ENCODE results near the gene MAP3K5.
"Not testable (repeated sequence)": the region's sequence is repeated elsewhere in the genome, so short reads cannot be mapped to it uniquely, and the experiment has no call there.

Gene MAP3K5

GRCh38 chr6:136792410-136793262 lies at the start of gene MAP3K5:
TSS of gene MAP3K5 (minus strand) at chr6:136792477. CDS start at chr6:136792157, 320 bp downstream.
- DNase-seq: no peak

DNA sequence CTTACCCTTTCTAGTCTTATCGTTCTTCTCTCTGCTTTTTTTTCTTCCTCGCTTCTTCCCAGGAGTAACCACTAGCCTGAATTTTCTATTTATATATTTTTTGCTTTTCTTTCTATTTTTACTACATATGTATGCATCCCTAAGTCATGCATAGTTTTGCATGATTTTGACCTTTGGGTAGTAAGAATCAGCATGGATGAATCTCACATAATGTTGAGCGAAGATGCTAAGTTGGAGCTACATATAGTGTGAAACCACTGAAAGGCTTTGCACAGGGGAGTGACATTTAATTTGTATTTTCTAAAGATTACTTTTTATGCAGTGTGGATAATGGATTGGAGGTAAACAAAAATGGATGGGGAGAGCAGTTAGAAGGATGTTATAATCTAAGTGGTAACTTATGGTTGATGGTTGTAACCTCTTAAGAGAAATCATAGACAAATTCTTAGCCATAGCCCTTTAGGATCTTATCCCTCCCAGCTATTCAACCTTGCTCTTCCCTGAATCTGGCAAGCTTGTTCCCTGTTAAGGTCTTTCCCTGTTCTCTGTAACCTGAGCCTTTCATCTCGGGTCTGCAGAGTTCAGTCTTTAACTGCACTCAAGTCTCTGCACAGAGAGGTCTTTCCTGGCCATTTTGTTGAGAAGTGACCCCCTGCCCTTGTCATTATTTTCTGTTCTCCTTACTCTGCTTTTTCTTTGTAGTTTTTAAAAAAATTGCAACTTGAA lies 48.2 kb upstream of the MAP3K5 start:
- no peak for DNase-seq

GRCh38 chr6:136831873-136832562 lies 39.7 kb upstream of the MAP3K5 start:
- no peak for DNase-seq

- DNase-seq: no peak
Observed at GRCh38 chr6:136826216-136826615, 33.9 kb upstream of the MAP3K5 start.

DNA sequence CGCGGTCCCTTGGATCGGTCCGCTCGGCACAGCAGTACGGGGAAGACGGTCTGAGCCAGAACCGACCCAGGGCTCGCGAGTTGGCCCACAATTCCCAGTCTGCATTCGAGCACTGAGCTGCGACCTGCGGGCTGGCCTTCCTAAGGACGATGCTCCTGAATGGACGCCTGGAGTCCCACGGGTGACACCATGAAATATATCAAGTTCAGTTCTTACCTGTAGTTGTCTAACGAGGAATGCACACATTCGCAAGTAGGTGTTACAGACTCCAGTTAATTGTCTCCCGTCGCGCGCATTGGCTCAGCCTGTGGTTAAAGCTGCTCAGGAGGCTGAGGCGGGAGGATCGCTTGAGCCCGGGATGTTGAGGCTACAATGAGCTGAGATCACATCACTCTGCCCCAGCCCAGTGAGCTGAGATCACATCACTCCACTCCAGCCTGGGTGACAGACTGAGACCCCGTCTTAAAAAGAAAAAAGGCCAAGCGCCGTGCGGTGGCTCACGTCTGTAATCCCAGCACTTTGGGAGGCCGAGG lies 30.9 kb upstream of the MAP3K5 start:
- DNase-seq: no peak

DNA sequence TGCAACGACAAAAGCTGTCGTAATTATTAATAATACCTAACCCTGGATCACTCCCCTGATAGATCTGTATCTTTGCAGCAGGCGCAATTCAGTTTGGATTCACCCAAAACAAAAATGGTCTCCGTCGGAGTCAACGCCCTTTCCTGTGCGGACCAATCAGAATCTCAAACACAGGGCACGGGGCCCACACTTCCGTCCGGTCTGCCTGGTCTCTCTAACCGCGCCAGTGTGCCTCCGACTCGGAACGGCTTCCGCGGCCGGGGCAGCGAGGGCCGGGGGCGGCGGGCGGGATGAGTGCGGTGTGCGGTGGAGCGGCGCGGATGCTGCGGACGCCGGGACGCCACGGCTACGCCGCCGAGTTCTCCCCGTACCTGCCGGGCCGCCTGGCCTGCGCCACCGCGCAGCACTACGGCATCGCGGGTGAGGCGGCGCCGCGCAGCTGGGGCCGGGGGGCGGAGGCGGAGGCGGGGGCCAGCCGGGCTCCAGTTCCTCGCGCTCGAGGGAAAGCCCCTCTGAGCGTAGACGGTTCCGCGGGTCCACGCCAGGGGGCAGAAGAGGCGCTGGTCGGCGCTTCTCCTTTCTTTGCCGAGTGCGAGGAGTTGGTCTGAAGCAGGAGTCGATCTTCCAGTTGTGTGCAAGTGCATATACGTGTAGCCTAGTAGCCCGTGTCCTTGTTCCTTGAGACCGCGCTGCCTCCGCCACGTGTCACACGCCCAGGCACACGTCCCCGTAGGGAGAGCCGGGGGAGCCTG lies 30.3 kb upstream of the MAP3K5 start, which contains the start of gene PEX7:
TSS of gene PEX7 (plus strand) at position 217 of the 752 bp plus-strand sequence. CDS start at position 291, 74 bp downstream.
- peak; percentile 40 for DNase-seq

GRCh38 chr6:136822046-136822375 lies 29.7 kb upstream of the MAP3K5 start:
- no peak for DNase-seq

- DNase-seq: no peak
Observed at GRCh38 chr6:136820561-136820960, 28.3 kb upstream of the MAP3K5 start.

DNA sequence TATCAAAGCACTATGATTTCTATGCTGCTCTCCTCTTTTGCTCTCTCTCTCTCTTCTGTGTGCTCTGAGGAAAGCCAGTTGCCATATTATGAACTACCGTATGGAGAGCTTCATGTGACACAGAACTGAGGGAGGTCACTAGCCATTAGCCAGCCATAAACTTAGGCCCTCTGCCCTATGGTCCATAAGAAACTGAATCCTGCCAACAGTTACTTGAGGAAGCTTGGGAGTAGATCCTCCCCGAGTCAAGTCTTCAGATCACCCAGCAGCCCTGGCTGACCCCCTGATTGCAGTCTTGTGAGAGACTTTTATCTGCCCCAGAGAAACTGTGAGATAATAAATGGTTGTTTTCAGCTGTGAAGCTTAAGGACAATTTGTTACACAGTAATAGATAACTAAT lies 24.4 kb upstream of the MAP3K5 start:
- DNase-seq: no peak

DNA sequence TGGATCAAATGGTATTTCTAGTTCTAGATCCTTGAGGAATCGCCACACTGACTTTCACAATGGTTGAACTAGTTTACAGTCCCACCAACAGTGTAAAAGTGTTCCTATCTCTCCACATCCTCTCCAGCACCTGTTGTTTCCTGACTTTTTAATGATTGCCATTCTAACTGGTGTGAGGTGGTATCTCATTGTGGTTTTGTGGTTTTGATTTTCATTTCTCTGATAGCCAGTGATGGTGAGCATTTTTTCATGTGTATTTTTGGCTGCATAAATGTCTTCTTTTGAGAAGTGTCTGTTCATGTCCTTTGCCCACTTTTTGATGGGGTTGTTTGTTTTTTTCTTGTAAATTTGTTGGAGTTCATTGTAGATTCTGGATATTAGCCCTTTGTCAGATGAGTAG lies 23.3 kb upstream of the MAP3K5 start:
- DNase-seq: not testable (repeated sequence)

DNA sequence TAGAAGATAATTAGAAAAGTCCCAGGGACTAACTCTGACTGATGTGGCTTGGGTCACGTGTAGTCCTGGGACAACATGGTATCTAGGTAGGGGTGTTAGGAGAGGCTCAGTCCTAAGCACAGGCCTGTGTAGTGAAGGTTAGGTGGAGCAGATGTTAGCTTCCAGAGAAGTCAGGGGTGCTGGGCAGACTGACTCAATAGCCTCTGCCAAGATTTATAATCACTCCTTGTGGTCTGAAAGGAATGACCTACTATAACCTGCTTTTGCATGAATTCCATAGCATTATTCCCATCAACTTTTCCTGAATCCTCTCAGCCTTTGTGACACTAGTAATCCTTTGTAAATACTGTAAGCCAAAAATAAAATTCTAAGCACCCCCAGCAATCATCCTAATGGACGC lies 19.9 kb upstream of the MAP3K5 start:
- DNase-seq: no peak

DNA sequence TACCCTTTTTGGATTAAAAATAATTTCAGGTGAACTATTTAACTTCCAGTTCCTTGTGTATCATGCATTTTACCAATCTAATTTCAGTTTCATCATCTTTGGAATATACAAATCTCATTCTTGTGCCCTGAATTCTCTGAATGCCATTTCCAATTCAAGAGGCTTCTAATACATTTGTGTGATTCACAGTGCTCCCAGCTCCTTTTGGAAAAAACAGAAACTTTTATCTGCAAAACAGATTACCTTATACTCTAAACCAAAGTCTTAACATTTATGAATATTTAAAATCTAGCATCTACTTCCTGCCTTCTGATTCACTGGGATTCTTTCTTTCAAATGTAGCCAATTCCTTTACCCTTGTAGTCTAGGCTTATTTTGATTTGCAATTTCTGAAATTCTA lies 19.0 kb upstream of the MAP3K5 start:
- DNase-seq: no peak

DNA sequence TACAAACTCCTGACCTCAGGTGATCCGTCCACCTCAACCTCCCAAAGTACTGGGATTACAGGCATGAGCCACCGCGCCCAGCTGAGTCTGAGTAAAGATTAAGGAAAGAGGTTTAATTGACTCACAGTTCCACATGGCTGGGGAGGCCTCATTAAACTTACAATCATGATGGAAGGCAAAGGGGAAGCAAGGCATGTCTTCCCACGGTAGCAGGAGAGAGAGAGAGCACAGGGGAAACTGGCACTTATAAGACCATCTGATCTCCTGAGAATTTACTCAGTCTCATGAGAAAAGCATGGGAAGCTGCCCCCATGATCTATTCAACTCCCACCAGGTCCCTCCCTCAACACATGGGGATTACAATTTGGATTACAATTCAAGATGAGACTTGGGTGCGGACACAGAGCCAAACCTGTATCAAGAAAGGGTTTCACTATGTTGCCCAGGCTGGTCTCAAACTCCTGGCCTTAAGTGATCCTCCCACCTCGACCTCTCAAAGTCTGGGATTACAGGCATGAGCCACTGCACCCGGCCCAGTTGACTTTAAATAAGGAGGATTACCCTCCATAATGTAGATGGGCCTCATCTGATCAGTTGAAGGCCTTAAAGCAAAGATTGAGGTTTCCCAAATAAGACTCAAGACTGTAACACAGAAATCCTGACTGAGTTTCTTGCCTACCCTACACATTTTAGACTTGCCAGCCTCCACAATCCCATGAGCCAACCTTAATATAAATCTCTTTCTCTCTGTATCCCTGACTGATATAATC lies 17.0 kb upstream of the MAP3K5 start:
- no peak for DNase-seq

- no peak for DNase-seq
Observed at GRCh38 chr6:136803608-136804007, 11.3 kb upstream of the MAP3K5 start.

DNA sequence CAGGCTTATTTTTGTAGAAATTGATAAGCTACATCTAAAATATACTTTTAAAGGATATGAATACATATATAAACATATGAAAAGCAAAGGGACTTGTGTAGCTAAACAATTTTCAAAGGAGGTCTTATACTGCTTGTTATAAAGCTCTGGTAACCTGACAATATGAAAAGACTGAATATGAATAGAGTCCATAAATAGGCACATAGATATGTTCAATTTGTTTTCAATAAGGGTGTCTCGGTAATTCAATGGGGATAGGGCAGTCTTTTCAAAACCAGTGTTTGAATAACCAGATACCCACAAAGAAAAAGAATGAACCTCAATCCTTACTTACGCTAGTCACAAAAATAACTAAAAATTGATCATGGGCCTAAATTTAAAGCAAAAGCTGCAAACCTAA lies 9.3 kb upstream of the MAP3K5 start:
- no peak for DNase-seq

DNA sequence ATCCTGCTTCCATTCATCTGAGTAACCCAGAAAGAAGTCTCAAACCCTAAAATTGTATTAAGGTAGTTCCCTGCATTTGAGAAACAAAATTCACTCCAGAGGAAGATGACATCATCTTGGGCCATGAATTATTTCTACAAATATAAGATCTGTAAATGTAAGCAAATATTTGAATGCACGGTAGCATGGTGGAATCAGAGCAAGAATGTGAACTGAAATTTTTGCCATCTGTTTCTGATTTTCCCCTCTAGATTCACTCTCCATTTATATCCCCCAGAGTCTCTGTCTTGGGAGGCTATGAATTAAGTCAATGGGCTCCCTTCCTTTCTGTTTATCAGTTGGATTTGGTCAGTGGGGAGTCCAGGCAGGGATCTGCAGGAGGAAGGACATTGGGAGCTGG lies 5.8 kb upstream of the MAP3K5 start:
- DNase-seq: no peak

- DNase-seq: no peak
Observed at GRCh38 chr6:136795996-136796395, 3.7 kb upstream of the MAP3K5 start.

GRCh38 chr6:136795386-136795785 lies 3.1 kb upstream of the MAP3K5 start:
- DNase-seq: no peak

- DNase-seq: no peak
Observed at GRCh38 chr6:136793363-136793762, 1.1 kb upstream of the MAP3K5 start.

- DNase-seq: no peak
Observed at GRCh38 chr6:136792095-136792409, 225 bp downstream of the MAP3K5 start.

- no peak for DNase-seq
Observed at GRCh38 chr6:136791296-136792094, 782 bp downstream of the MAP3K5 start.
